Measurements from ENCODE around the gene NELL2.
"Not testable (repeated sequence)": the region's sequence is repeated elsewhere in the genome, so short reads cannot be mapped to it uniquely, and the experiment has no call there.

NELL2 gene

DNA sequence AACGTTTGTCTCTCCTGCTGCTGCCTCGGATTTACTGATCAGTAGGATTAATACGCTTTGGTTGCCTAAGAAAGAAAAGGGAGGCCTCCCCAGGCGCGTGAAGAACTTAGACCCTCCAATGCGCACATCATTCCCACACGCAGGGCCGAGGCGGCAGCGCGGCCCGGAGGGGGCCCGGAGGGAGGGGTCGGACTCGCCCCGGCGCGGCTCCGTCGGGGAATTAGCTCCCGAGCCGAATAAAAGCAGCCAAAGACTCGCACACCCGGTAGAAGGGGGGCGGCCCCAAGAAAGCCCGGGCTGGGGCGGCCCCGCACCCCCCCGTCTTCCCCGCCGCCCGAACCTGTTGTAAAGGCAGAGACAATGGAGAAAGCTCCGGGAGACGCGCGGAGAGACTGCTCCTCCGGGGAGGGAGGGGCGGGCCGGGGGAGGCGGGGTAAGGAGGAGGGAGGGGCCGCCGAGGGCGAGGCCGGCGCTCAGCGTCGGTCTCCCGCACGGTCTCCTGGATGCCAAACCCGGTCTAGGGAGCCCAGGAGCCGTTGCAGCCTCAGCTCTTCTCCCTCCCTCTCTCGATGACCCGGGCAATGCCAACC is at the start of gene NELL2:
TSS of gene NELL2 (minus strand) at position 362 of the 590 bp plus-strand sequence. CDS start 446 bp downstream, outside the sequence.
- no peak within 1 kb of the TSS for H3K27ac Mint-ChIP-seq
- peak within 1 kb of the TSS; percentile 78 to 85 for H3K4me3 Mint-ChIP-seq
- H3K36me3 Mint-ChIP-seq: peaks cover 0 to 2% of the 10 kb centered on the region in 2 donors
- peaks cover 8 to 15% of the 10 kb centered on the region in 2 donors for H3K9me3 Mint-ChIP-seq
- peaks cover 14 to 22% of the 10 kb centered on the region in 2 donors for H3K4me1 Mint-ChIP-seq
- ATAC-seq (replicated peaks) (peak; percentile 41 to 70), DNase-seq (no peak)
- peaks cover 47 to 49% of the 10 kb centered on the region in 2 donors for H3K27me3 Mint-ChIP-seq

DNA sequence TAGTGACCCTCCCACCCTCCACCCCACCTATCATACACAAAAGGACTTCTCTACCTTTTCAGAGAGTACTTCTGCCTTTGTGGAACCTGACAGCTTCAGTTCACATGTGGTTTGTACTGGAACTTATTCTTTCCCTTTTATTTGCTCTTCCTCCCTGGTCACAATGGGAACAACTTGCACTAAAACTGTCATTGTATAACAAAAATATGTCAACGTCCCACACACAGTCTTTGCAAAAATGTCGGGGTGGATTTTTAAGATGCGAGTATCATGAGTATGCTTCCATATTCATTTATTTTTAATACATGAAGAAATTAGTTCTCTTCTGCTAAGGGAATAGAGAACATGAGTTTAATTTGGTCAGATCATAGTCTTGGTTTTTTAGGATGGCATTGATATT is 45.6 kb upstream of the NELL2 start:
- DNase-seq (no peak), ATAC-seq (replicated peaks) (no peak)
- Mint-ChIP-seq H3K27me3 (peaks cover 8 to 11% of the 10 kb centered on the region in 2 donors), H3K27ac (no peak overlapping the region), H3K4me3 (no peak overlapping the region), H3K36me3 (no peaks in the 10 kb centered on the region), H3K9me3 (no peaks in the 10 kb centered on the region), H3K4me1 (no peaks in the 10 kb centered on the region)

DNA sequence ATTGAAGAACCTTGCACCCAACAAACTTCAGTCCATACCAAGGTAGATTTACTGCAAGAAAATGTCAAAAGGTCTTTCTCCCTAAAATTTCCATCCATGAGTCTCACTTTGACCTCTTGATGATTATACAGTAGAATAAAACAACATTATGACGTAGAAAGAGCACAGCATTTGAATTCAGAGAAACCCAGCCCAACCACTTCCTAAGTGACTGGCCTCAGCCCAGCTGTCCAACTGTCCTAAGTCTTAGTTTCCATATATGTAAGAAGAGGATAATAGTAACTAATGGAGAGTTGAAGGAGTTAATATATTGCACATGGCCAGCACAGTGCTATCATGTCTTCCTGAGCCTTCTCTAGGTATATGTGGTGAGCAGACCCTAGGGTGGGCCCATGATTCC is 41.0 kb upstream of the NELL2 start:
- no peaks in the 10 kb centered on the region for H3K9me3 Mint-ChIP-seq
- ATAC-seq (replicated peaks) (no peak), DNase-seq (no peak)
- no peak overlapping the region for H3K4me3 Mint-ChIP-seq
- peaks cover 3 to 5% of the 10 kb centered on the region in 2 donors for H3K27me3 Mint-ChIP-seq
- H3K27ac Mint-ChIP-seq: no peak overlapping the region
- H3K36me3 Mint-ChIP-seq: no peaks in the 10 kb centered on the region
- no peaks in the 10 kb centered on the region for H3K4me1 Mint-ChIP-seq

DNA sequence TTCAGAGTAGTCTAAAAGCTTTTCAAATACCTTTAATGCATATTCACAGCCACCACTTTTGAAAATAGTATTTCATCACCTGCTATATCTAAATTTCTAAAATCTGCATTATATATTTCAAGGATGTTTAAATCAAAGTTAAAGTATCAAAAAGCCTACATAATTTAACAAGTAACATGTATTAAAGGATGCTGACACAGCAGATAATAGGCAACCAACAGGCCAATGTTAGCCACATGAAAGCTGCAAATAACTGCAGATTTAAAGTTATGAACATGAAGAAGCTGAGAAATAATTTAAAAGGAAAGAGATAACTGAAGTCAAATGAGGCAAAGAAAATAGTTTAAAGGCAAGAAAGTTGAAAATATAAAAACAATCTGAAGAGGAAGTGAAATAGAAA is 39.8 kb upstream of the NELL2 start:
- peaks cover 3 to 5% of the 10 kb centered on the region in 2 donors for H3K27me3 Mint-ChIP-seq
- ATAC-seq (replicated peaks) (no peak), DNase-seq (no peak)
- H3K4me1 Mint-ChIP-seq: no peaks in the 10 kb centered on the region
- H3K36me3 Mint-ChIP-seq: no peaks in the 10 kb centered on the region
- H3K27ac Mint-ChIP-seq: no peak overlapping the region
- no peaks in the 10 kb centered on the region for H3K9me3 Mint-ChIP-seq
- no peak overlapping the region for H3K4me3 Mint-ChIP-seq

DNA sequence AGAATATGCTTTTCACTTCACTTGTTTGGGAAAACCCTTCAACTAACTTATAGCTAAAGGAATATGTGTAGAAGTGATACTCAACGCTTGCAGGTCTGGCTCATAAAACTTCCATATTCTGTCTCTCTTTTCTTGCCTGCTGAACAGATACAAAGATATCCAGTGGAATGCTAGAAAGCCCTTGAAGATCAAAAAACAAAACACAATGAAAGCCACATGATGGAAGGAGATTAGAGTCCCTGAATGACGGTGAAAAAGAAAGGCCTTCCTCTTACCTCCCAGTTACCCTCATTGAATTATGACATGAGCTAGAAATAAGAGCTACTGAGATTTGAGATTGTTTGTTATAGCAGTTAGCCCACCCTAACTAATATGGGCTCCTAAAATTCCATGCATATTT is 28.2 kb upstream of the NELL2 start:
- no peak overlapping the region for H3K27ac Mint-ChIP-seq
- H3K27me3 Mint-ChIP-seq: peaks cover 0 to 6% of the 10 kb centered on the region in 2 donors
- H3K9me3 Mint-ChIP-seq: peaks cover 8 to 11% of the 10 kb centered on the region in 2 donors
- no peak for DNase-seq
- no peak overlapping the region for H3K4me3 Mint-ChIP-seq
- no peaks in the 10 kb centered on the region for H3K4me1 Mint-ChIP-seq
- ATAC-seq (replicated peaks): no peak
- H3K36me3 Mint-ChIP-seq: no peaks in the 10 kb centered on the region

DNA sequence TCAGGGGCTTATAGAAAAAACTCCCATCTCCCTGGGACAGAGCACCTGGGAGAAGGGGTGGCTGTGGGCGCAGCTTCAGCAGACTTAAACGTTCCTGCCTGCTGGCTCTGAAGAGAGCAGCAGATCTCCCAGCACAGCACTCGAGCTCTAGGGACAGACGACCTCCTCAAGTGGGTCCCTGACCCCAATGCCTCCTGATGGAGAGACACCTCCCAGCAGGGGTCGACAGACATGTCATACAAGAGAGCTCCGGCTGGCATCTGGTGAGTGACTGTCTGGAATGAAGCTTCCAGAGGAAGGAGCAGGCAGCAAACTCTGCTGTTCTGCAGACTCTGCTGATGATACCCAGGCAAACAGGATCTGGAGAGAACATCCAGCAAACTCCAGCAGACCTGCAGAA is 22.0 kb upstream of the NELL2 start:
- H3K4me3 Mint-ChIP-seq; DNase-seq; ATAC-seq (replicated peaks); H3K27me3 Mint-ChIP-seq; H3K4me1 Mint-ChIP-seq; H3K27ac Mint-ChIP-seq; H3K36me3 Mint-ChIP-seq: not testable (repeated sequence)
- peaks cover 8 to 22% of the 10 kb centered on the region in 2 donors for H3K9me3 Mint-ChIP-seq

DNA sequence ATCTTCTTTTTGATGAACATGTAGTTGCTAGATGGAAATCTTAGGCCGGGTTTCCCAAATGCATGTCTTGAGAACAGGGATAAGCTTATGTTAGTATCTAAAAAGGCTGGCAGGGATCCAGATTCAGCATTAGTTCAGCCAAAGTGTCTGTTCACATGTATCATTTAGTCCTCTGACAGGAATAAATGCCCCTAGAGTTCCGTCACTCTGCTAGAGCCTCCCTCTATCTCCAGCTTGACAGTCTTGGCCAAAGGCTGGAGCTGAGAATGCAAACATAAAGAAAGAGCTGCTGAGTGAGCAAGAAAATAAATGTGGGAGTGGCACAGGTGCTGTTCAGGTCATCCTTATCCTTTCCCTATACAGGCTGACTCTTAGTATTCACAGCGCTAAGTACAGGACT is 13.8 kb upstream of the NELL2 start:
- no peaks in the 10 kb centered on the region for H3K36me3 Mint-ChIP-seq
- no peak overlapping the region for H3K27ac Mint-ChIP-seq
- no peak for ATAC-seq (replicated peaks)
- peaks cover 0 to 5% of the 10 kb centered on the region in 2 donors for H3K27me3 Mint-ChIP-seq
- no peaks in the 10 kb centered on the region for H3K4me1 Mint-ChIP-seq
- no peak overlapping the region for H3K4me3 Mint-ChIP-seq
- no peaks in the 10 kb centered on the region for H3K9me3 Mint-ChIP-seq
- no peak for DNase-seq

DNA sequence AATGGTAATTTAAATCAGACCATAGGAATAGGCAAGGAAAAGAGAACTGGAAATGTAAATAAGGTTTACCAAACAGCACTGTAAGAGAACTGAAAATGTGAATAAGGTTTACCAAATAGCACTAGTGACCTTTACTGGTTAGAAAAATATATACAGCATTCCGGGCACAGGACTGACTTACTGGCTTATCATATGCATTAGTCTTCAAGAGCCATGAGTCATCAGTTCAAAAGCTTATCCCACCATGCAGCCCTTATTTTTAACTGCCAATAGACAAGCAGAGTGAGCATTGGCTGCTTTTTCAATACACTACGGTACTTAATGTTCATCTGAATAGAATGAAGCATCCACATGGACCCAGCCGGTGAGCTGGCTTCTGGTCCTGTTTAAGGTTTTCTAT is 13.0 kb upstream of the NELL2 start:
- H3K9me3 Mint-ChIP-seq: no peaks in the 10 kb centered on the region
- ATAC-seq (replicated peaks) (no peak), DNase-seq (no peak)
- H3K27ac Mint-ChIP-seq: no peak overlapping the region
- H3K4me1 Mint-ChIP-seq: no peaks in the 10 kb centered on the region
- H3K4me3 Mint-ChIP-seq: no peak overlapping the region
- H3K36me3 Mint-ChIP-seq: no peaks in the 10 kb centered on the region
- H3K27me3 Mint-ChIP-seq: peaks cover 0 to 5% of the 10 kb centered on the region in 2 donors

DNA sequence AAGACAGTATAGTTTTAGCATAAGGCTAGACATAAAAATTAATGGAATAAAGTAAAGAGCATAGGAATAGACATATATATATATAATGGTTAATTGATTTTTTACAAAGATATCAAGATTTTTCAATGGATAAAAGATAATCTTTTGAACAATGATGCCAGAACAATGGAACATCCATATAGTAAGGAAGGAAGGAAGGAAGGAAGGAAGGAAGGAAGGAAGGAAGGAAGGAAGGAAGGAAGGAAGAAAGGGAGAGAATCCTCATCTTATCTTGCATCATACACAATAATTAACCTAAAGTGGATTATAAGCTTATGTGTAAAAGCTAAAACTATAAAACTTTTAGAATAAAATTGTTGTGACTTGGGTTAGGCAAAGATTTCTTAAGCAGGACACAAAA is 9.8 kb upstream of the NELL2 start:
- H3K27ac Mint-ChIP-seq: no peak overlapping the region
- no peaks in the 10 kb centered on the region for H3K36me3 Mint-ChIP-seq
- peaks cover 7% of the 10 kb centered on the region in 2 donors for H3K9me3 Mint-ChIP-seq
- H3K4me1 Mint-ChIP-seq: no peaks in the 10 kb centered on the region
- peaks cover 0 to under 1% of the 10 kb centered on the region in 2 donors for H3K27me3 Mint-ChIP-seq
- no peak overlapping the region for H3K4me3 Mint-ChIP-seq
- ATAC-seq (replicated peaks) (no peak), DNase-seq (no peak)

DNA sequence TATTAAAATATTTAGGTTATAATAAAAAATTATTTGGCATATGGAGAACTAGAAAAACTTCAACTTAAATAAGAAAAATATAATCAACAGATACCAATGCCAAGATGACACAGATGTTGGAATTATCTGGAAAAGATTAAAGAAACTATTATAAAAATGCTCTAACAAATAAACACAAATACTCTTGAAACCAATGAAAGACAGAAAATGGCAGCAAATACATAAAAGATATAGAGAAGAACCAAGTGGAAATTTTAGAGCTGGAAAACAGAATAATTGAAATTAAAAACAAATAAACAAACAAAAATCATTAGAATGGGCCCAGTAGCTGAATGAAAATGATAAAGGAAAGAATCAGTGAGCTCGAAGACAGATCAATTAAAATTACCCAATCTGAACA is 5.1 kb upstream of the NELL2 start:
- peaks cover 24 to 25% of the 10 kb centered on the region in 2 donors for H3K27me3 Mint-ChIP-seq
- H3K36me3 Mint-ChIP-seq: peaks cover 0 to 2% of the 10 kb centered on the region in 2 donors
- peaks cover 15 to 22% of the 10 kb centered on the region in 2 donors for H3K9me3 Mint-ChIP-seq
- DNase-seq (no peak), ATAC-seq (replicated peaks) (no peak)
- H3K27ac Mint-ChIP-seq: no peak overlapping the region
- peaks cover 3 to 9% of the 10 kb centered on the region in 2 donors for H3K4me1 Mint-ChIP-seq
- H3K4me3 Mint-ChIP-seq: no peak overlapping the region

DNA sequence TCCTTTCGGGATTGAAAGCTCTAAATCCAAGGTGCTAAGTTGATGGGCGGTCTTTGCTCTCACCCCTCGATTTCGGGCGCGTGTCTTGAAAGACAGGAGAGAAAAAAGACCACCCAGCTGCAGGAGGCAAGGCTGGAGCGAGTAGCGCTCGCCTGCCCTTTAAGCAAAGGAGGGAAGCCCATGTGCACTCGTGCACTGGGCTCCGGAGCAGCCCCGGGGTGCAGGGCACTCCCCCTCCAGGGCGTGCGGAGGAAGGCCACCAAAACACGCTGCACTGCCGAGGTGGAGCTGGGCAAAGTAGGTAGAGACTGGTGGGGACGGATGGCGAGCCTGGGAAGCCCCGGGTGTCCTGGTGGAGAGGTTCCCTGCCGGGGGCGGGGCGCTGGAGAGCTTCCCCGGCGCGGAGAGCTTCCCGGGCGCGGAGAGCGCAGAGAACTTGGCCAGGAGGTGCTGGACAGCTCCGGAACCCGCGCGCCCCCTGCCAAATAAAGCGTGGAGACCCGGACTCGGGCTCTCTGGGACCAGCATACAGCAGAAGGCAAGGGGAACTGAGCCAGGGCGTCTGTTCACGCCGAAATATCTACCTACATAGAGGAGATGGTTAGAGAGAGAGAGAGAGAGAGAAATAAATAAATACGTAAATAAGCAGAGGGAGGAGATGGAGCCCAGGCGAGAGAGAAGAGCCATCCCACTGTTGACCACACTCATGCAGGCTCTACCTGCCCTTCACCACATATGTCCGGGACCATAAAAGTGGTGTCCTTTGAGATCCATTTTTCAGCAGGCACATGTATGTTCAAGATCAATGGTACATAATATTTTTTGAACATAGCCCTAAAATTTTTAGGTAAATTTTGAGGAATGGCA is 662 bp upstream of the NELL2 start:
- H3K27ac Mint-ChIP-seq: no peak overlapping the region

DNA sequence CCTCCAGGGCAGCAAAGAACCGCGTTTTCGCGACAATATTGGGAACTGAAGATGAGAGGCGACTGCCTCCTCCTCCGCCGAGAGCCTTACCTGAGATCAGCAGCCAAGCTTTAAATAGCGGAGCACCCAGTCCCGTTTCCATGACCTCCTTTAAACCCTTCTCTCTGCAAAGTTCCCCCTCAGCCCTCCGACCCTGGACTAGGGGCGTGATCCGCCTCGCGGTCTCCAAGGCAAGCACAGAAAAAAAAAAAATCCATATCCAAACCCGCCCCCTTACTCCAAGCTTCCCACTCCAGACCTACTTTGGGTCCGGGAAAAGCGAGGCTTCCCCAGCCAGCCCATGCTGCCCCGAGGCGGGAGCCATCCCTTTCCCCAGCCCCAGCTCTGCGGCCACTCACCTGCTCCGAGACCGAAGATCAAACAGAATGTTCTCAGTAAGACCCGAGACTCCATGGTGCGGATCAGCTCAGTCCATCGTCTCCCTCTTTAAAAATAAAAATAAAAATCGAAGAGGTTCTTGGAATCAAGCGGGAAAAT is 630 bp downstream of the NELL2 start:
- H3K27ac Mint-ChIP-seq: no peak overlapping the region
- peaks cover 14 to 22% of the 10 kb centered on the region in 2 donors for H3K4me1 Mint-ChIP-seq
- ATAC-seq (replicated peaks): peak; percentile 36 to 42
- H3K9me3 Mint-ChIP-seq: peaks cover 5 to 17% of the 10 kb centered on the region in 2 donors
- DNase-seq: no peak
- peaks cover 0 to 2% of the 10 kb centered on the region in 2 donors for H3K36me3 Mint-ChIP-seq
- peak overlapping the region; percentile 78 to 85 for H3K4me3 Mint-ChIP-seq
- H3K27me3 Mint-ChIP-seq: peaks cover 49 to 53% of the 10 kb centered on the region in 2 donors

More for the DNA sequence above, 662 bp upstream of the NELL2 start:
- Mint-ChIP-seq H3K4me1 (peaks cover 14 to 22% of the 10 kb centered on the region in 2 donors), H3K9me3 (peaks cover 13 to 22% of the 10 kb centered on the region in 2 donors), H3K27me3 (peaks cover 43 to 49% of the 10 kb centered on the region in 2 donors), H3K36me3 (peaks cover 0 to 2% of the 10 kb centered on the region in 2 donors), H3K4me3 (peak overlapping the region; percentile 53 to 78)
- DNase-seq: no peak
- ATAC-seq (replicated peaks): peak; percentile 52 to 57

DNA sequence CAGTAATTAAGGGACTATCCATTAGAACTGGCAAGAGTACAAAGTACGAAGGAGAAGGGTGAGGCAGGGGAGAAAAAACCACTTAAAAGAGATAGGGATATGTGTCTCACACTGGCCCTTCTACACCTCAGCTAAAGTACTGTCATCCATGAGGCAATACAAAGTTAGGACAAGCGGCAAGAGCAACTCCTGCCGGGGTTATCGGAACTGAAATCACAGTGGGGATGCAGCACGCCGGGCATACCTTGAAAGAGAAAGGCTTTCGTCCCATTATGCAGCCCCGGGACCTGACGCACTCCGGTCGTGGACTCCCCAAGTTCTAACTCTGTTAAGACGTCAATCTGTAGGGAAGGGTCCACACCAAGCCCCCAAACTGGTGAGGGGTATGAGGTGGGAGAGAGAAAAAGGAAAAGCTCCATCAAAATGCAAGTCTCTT is 1.1 kb downstream of the NELL2 start:
- Mint-ChIP-seq H3K27ac (no peak overlapping the region), H3K36me3 (peaks cover 0 to 2% of the 10 kb centered on the region in 2 donors), H3K9me3 (peaks cover 5 to 18% of the 10 kb centered on the region in 2 donors), H3K27me3 (peaks cover 53 to 56% of the 10 kb centered on the region in 2 donors), H3K4me3 (peak overlapping the region; percentile 78 to 85), H3K4me1 (peaks cover 14 to 22% of the 10 kb centered on the region in 2 donors)
- no peak for DNase-seq
- peak; percentile 18 to 41 for ATAC-seq (replicated peaks)

DNA sequence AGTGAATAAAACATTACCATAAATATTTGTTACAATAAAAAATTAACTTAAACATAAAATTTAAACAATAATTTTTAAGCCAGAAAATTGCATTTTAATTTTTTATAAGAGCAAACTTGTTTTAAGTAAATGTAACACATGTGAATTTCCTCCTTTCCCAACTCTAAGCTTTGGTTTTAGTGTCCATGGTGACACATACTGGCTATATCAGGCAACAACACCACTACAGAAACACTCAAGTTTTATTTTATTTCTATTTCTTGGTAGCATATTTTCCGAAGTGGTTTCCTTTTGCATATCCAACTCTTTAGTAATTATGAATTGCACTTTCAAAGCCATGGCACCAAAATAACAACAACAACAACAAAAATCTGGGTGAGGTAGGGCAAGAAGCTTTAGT is 2.2 kb downstream of the NELL2 start:
- peaks cover 14 to 22% of the 10 kb centered on the region in 2 donors for H3K4me1 Mint-ChIP-seq
- no peak overlapping the region for H3K27ac Mint-ChIP-seq
- H3K27me3 Mint-ChIP-seq: peaks cover 51 to 53% of the 10 kb centered on the region in 2 donors

More for the DNA sequence above, 2.2 kb downstream of the NELL2 start:
- DNase-seq: no peak
- Mint-ChIP-seq H3K36me3 (peaks cover 0 to 2% of the 10 kb centered on the region in 2 donors), H3K9me3 (peaks cover 1 to 15% of the 10 kb centered on the region in 2 donors), H3K4me3 (no peak overlapping the region)
- no peak for ATAC-seq (replicated peaks)
